HG03439 (cell line): Measurements from ENCODE around the gene FOLR1.
A peak's percentile ranks its signal among the peaks of the same experiment; 100 is the strongest.

ENCODE experiments used
- ATAC-seq: cut with Tn5 transposase; IDR thresholded peaks from one replicate; pipeline ENCODE4 v1.9.1; 2021; ENCODE audit warnings: mild to moderate bottlenecking, moderate library complexity; ENCODE audit not compliant: unreplicated experiment

FOLR1 gene

DNA sequence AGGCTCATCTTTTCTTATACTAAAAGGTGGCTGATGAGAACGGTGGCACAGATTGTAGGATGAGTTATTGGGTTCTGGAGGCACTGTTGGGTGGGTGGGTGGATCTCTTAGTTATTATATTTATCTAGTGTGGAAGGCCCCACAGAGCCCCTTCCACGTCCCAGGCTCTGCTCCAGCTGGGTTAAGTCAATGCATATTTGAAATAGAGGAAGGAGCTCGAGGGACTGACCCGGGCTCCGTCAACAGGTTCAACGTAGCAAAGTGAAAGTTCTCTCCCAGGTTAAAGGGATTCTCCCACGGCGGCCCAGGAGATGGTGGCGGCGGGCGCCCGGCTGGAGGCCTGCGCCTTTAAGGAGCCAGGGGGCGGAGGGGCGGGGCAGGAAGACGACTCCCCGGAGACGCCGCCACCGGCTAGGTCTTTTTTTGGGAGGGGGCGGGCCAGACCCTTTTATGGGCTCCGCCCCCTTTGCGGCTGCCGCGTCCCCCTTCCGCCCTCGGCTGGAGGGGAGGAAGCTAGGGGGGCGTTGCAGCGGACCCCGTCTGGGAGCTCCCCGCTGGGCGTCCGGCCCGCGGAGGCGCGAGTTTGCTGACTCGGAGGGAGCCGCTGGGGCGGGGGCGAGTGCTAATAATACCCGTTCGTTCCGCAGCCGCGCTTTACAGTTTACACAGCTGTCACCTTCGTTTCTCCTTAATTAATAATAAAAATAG, 31.1 kb downstream of the FOLR1 start:
- ATAC-seq: peak; percentile 75

DNA sequence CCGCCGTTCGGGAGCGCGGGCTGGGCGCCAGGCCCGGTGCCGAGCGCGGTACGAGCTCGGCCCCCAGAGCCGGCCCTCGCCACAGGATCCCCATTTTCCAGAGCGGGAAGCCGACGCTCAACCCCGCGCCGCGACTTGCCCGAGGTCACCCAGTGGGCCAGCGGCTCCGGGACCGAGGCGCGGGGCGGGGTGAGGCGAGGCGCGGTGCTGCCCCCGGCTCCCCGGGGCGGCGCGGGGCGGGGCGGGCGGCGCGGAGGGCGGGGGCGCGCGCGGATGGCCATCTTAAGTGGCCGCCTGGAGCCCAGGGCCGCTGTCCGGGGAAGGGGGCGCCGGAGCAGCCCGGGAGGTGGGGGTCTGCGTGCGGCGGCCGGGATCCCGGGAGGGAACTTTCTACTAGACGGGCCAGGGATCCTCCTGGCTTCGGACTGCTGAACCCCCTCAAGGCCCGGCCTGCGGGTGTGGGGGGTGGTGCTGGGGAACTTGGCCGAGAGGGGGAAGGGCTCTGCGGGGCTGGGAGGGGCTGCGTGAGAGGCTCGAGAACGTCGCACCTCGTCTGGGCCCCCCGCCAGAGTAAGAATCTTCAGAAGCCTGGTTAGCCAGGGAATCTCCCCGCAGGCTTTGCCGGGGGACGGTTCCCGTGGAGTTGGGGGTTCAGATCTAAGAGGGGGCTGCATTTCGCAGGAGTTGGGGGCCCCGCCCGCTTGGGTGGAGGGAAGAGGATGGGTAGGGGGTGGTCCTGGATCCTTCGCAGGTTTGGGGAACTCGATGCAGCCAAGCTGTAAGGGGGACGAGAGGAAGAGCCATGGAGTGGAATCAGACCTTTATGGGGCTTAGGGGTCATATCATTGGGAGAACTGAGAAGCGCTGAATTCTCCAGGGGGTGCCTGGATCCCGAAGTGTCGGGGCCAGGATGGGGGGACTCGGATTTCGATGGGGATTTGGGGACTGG, 31.9 kb downstream of the FOLR1 start:
- ATAC-seq: peak; percentile 63

DNA sequence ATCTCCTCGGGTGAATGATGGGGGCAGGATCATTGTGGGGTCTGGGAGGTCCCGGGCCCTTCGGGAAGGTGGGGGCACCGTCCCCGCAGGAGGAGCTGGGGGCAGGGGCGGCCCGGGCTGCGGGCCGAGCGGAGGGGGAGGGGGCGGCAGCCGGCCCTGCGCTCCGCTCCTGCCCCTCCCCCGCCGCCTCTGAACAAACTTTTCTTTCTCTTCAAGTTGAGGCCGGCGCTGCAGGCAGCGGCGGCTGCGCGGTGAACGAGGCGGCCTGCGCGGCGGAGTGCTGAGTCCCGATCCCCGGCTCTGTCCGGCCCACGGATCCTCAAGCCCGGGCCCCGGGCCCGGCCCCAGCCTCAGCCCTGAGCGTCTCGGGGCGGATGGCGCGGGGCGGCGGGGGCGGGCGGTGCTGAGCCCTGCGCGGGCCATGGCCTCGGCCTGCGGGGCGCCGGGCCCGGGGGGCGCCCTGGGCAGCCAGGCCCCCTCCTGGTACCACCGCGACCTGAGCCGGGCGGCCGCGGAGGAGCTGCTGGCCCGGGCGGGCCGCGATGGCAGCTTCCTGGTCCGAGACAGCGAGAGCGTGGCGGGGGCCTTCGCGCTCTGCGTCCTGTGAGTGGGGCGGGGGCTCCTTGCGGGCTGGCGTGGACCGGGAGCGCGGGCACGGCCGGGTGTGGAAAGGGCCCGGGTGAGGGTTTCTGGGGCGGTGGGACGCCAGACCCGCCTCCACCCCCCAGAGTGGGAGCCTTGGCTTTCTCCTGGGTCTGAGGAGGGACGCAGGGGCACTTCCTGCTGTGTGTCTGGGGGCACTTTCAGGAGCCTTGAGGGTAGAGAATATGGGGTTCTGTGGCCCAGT, 32.8 kb downstream of the FOLR1 start, which contains the start of gene INPPL1:
INPPL1 (plus strand) TSS at position 204 of the 847 bp plus-strand sequence; CDS start at position 422, 218 bp downstream.
- no peak for ATAC-seq

DNA sequence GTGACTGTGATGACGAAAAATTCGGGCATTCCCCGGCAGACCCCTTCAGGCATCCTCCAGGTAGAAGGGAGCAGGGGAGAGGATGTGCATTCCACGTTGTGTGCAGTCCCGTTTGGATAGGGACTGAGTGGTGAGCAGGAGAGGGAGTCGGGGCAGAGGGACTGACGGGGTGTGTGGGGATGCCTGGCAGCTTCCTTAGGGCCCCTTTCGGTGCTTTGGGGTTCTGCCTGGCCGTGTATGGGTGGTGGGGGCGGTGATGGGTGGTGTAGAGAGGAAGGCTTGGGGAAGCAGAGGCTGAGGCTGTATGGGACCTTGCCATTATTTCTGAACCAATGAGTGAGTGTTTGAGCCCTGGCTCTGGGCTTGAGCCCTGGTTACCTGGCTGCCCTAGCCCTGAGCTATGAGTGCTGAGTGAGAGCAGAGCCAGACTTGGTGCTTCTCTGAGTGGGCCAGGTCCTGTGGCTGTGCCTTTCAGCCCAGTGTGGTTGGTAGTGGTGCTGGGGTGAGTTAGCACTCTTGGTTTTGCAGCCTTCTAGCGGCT, 33.5 kb downstream of the FOLR1 start:
- no peak for ATAC-seq

DNA sequence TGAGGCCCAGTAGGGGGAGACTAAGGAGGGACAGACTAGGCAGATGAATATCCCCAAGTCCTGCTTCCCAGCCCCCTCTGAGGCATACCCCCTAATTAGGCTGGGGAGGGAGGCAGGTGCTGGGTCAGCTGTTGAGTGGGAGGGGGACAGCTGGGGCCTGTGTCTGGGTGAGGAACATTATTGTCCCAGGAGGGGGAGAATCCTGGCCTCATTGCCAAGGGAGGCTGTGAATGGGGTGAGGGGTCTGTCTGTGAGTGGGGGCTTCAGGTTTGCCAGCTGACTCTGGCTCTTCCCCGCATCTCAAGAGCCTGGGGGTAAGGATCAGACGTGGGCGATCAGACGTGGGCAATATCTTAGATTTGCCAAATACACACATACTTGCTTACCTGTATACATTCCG, 34.8 kb downstream of the FOLR1 start:
- ATAC-seq: no peak

DNA sequence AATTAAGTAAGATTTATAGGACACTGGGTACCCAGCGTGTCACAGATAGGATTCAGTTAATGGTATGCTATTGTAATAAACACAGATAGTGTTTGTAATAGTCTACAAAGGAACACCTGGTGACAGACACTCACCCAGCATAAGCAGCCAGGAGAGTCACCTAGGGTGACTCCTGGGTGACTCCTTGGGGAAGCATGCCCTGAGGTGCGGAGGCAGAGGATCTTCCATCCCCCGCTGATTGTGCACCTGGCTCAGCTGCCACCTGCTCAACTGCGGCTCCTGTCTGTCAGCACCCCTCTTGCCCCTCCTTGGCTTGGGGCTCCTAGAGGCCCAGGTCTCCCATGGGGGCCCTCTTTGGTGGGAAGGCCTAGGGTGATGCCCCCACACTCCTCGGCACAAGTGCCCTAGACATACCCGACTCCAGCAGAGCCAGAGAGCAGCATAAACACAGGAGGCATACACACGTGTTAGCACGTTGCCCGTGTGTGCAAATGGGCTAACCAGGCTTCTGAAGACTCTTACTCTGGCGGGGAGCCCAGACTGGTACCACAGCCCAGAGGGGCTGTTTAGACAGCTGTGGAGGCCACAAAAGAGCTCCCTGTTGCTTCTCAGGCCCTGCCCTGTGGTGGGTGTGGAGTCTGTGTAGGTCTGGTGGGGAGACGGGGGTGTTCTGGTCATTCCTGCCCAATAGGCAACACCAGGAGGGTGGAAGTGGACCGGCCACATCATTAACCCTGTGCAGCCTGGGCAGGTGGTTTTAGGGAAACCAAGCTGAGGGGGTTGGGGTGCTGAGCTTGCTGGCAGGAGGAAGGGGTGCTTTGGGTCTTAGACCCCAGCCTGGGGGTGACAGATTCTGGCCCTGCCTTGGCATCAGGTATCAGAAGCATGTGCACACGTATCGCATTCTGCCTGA, 35.6 kb downstream of the FOLR1 start:
- no peak for ATAC-seq

DNA sequence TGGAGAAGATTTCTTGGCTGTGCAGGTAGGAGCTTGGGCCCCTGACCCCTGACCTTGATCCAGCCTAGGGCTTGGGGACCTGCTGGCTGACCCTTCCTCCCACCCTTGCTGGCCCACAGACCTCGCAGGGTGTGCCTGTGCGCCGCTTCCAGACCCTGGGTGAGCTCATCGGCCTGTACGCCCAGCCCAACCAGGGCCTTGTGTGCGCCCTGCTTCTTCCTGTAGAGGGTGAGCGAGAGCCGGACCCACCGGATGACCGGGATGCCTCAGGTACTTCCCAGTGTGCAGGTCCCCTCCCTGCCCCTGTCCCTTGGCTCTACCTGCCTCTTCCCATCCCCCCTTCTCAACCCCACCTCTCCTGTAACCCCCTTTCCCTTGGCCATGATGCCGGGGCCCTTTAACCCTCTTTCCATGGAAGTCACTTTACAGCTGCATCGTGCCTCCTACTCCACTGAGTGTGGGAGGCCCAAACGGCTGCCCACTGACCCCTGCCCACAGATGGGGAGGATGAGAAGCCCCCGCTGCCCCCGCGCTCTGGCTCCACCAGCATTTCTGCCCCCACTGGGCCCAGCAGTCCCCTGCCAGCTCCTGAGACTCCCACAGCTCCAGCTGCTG, 36.4 kb downstream of the FOLR1 start:
- ATAC-seq: no peak

DNA sequence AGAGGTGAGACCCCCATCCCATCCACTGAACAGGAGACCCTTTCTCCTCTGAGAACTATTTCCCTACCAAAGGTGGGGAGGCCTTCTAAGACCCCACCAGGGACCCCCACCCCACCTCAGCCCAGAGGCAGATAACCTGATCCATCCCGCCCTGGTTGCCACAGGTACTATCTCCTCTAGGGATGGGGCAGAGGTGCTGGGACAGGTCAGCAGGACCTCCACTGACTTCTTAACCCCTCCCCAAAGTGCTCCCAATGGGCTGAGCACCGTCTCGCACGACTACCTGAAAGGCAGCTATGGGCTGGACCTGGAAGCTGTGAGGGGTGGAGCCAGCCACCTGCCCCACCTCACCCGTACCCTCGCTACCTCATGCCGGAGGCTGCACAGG, 36.9 kb downstream of the FOLR1 start:
- ATAC-seq: no peak

DNA sequence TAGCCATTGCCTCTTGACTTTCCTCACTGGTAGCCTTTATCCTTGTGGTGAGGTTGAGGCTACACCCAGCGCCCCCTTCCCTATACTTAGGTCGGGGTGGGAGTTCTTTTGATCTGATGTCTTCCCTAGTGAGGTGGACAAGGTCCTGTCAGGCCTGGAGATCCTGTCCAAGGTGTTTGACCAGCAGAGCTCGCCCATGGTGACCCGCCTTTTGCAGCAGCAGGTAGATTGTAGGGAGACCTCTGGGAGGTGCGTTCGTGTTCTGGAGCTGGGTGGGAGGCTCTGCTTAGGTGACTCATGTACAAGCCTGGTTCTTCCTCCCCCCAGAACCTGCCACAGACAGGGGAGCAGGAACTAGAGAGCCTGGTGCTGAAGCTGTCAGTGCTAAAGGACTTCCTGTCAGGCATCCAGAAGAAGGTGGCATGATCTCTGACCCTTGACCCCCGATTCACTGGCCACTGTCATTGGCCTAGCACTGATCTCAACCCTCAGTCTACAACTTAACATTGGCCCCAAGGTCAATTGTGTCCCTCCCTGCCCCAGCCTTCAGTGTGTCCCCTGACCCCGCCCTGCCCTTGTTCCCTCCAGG, 37.5 kb downstream of the FOLR1 start:
- ATAC-seq: no peak

DNA sequence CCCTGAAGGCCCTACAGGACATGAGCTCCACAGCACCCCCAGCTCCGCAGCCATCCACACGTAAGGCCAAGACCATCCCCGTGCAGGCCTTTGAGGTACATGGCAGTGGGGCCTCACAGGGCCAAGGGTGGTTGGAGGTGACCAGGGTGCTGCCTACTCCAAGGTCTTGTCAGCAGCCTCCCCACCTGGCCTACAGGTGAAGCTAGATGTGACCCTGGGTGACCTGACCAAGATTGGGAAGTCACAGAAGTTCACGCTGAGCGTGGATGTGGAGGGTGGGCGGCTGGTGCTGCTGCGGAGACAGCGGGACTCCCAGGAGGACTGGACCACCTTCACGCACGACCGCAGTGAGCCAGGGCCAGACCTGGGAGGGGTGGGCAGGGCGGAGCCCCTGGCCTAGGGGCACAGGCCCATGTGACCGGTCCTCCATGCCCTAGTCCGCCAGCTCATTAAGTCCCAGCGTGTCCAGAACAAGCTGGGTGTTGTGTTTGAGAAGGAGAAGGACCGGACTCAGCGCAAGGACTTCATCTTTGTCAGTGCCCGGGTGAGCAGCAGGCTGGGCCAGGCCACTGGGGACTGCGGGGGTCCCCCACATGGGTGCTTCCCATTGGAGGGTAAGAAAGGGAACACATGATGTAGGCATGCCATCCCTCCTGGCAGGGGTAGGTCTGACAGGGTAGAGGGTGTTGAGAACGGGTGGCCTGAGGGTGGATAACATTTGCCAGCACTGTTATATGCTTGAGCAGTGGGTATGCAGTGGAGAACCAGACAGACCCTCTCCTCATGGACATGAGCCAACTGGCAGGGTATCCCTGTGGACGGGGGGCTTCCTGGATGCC, 38.2 kb downstream of the FOLR1 start:
- no peak for ATAC-seq

DNA sequence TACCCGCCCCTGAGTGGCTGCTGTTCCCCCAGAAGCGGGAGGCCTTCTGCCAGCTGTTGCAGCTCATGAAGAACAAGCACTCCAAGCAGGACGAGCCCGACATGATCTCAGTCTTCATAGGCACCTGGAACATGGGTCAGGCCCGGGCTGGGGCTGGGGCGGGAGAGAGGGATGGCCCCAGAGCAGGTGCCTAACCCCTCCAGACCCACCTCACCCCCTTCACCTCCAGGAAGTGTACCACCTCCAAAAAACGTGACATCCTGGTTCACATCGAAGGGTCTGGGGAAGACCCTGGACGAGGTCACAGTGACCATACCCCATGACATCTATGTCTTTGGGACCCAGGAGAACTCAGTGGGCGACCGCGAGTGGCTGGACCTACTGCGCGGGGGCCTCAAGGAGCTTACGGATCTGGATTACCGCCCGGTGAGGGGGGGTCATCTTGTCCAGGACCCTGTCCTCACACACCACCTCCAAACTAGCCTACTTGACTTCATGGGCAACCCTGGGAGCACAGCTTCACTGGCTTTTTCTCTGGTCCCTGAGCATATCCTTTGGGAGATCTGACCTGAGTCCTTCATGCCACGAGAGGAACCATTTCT, 38.9 kb downstream of the FOLR1 start:
- no peak for ATAC-seq

DNA sequence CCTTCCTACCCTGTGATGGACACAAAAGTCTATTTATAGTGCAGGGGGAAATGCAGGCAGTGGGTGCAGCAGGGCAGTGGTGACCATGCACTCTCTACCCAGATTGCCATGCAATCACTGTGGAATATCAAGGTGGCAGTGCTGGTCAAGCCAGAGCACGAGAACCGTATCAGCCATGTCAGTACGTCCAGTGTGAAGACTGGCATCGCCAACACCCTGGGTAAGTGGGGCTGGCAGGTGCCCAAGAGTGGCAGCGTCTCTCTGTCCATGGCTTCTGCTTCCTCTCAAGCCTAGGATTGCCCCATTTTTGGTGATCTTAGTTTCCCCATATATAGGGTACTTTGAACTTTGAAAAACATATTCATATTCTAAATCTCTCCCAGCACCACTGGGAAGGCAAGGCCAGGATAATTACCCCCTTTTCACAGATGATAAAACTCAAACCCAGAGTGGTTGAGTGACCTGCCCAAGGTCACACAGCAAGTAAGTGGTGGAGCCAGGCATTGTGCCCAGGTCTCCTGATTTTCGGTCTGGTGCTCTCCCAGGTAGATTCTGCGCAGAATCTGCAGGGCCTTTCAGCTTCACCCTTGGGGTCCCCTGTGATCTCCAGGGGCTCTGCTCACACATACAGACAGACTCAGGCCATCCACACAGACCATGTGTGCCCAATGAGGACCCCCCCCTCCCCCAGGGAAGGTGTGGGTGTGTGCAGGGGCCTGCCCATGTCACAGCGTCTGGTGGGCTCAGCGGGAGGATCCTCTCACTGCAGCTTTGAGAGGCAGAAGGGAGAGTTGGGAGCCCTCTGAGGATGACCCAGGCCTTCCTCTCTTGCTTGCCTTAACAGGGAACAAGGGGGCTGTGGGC, 39.7 kb downstream of the FOLR1 start:
- no peak for ATAC-seq

DNA sequence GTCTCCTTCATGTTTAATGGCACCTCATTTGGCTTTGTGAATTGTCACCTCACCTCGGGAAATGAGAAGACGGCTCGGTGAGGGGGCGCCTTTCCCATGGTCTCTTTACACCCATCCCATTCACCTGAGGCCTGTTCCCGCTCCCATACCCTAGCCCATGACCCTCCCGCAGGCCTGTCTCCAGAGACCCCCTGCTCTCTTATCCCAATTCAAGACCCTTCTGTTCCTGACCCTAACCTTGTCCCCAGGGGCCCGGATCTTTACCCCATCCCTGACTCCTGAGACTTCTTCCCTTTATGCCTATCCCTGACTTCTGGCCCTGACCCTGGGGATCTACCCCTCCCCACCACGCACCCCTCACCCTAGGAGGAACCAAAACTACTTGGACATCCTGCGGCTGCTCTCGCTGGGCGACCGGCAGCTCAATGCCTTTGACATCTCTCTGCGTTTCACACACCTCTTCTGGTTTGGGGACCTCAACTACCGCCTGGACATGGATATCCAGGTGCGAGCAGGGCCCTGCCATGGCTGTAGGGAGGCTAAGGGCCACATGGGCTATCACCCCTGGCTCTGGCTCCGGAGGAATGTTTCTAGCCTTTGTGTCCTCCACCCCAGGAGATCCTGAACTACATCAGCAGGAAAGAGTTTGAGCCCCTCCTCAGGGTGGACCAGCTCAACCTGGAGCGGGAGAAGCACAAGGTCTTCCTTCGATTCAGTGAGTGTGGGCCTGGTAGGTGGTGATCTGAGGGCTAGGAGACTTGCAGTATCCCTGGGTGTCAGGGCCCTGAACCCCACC, 40.5 kb downstream of the FOLR1 start:
- ATAC-seq: no peak

DNA sequence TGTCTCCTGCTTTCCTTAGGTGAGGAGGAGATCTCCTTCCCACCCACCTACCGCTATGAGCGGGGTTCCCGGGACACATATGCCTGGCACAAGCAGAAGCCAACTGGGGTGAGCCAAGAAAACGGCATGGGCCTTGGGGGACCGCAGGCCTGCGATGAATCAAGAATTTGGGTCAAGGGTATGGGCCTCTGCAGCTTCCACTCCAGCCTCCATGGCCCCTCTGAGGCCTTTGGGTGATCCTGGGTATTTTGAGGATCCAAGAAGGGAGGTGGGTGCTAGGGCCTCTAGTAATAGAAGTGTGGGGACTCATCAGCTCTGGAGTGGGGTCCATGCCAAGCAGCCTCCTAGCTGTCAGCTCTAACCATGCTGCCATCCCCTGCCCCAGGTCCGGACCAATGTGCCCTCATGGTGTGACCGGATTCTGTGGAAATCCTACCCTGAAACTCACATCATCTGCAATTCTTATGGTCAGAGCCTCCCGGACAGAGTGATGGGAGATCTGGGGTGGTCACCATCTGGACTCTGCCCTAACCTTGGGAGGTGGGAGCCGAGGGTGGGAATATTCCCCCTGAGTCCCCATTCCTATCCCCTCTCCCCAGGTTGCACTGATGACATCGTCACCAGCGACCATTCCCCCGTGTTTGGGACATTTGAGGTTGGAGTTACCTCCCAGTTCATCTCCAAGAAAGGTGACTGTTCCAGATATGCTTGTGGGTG, 41.3 kb downstream of the FOLR1 start:
- no peak for ATAC-seq

DNA sequence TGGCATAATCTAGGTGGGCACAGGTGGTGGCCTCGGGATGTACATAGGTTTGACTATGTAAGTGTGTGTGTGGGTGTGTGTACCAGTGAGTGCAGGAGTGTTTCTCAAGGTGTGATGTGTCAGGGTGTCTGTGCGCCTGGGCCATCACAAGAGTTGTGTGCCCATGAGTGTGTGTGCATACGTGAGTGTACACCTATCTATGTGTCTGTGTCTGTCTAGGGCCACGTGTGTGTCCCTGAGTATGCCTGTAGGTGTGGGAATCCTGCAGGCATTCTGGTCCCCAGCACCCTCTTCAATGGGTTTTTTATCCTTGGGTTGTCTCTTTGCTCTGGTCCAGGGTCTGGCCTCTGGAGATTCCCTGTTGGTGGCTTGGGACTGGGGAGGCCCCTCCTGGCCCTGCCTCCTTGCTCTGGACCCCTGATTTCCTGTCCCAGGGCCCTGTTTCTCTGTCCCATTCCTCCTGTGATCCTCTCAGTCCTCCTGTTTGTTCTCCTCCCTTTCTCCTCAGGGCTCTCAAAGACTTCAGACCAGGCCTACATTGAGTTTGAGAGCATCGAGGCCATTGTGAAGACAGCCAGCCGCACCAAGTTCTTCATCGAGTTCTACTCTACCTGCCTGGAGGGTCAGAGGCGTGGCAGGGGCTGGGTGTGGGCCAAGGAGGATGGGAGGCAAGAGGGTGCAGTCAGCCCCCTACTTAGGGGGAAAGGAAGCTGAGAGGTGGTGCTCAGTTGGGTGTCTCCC, 42.0 kb downstream of the FOLR1 start:
- ATAC-seq: no peak
